Muscle of back (tissue), 11 donors: Measurements from ENCODE around the gene MT4. TPM values are rescaled to one million over a fixed set of nuclear protein-coding genes. Genes with fewer than 3 reads are reported as not detected.

Source experiments
- DNase-seq, 3 donors: peaks; one replicate each; pipeline versions ENCODE4 v3.0.0 to v3.0.0-alpha.2; 2013
- polyA plus RNA-seq, 10 donors: library from polyadenylated mRNA; unstranded; fragments of 120-200 nt; gene quantifications; one replicate each; pipeline ENCODE4 v1.2.1, GENCODE V29; 2013; ENCODE audit not compliant: insufficient read length in 10 of 10

The MT4 gene
- polyA plus RNA-seq, 10 donors: not detected

- DNase-seq: no peak
Measured at GRCh38 chr16:56601325-56601724, 36.5 kb downstream of the MT4 start.

DNA sequence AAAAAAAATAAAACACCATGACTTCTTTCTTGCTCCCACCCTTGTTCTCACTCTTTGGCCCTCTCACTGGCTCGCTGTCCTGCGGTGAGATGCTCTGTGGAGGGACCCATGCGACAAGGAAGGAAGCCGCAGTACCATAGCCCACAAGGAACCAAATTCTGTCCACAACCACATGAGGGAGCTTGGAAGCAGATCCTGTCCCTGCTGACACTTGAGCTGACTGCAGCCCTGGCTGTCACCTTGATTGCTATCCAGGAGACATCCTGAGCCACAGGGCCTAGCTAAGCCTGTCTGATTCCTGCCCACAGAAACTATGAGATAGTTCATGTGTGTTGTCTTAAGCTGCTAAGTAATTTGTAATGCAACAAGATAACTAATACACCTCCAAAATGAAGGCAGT lies 38.7 kb downstream of the MT4 start:
- peak in 2 of 3 donors; percentile 23 to 42 for DNase-seq

GRCh38 chr16:56604966-56605365 lies 40.1 kb downstream of the MT4 start:
- no peak for DNase-seq

GRCh38 chr16:56605475-56605874 lies 40.6 kb downstream of the MT4 start:
- no peak for DNase-seq

- DNase-seq: no peak
Measured at GRCh38 chr16:56606071-56606475, 41.2 kb downstream of the MT4 start.

DNA sequence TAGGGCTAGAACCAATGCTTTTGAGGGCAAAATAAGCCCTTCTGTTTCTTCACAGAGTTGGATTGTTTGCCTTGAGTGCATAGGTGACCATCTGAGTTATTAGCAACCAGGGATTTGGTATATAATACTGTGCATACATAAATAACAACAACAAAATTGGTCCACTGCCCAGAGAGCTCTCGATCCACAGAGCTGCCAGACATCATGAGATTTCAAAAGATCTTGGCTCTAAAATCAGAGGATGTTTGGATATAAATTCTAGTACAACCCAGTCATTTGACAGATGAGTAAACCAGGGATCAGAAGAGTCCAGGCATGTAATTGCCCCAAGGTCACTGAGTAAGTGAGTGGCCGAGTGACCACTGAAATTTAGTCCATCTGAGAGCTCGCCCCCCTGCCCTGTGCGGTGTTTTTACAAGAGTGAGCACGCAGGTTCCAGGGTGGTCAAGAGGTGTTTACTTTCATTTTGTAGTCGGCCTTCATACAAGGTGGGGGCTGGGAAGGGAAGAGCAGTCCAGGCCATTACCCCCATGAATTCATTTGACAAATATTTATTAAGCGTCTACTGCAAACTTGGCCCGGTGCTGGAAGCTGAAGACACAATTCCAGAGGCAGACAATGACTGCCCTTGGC lies 41.7 kb downstream of the MT4 start:
- peak in 2 of 3 donors; percentile 61 to 88 for DNase-seq

DNA sequence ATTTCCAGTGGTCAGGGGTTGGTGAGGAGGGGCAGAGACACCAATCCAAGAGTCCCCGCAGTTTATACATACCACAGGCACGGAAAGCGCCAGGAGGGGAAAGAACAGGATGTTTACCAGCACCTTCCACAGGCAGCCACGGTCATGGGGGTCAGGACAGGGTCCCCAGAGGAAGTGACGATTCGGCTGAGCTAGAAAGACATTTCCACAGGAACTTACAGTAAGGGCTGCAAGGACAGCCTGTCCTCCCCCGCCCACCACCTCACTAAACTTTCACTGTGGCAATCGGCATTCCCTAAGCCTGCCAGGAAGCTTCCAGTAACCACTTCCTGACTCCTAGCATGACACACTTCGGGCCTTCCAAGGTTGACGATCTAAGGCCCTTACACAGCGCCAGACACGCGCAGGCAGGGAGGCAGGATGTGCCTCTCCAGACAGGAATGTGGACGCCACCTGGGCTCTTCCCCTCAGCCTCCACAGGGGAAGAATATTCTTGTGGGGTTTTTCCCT lies 42.3 kb downstream of the MT4 start:
- DNase-seq: peak; percentile 65 to 94 (median 85)

DNA sequence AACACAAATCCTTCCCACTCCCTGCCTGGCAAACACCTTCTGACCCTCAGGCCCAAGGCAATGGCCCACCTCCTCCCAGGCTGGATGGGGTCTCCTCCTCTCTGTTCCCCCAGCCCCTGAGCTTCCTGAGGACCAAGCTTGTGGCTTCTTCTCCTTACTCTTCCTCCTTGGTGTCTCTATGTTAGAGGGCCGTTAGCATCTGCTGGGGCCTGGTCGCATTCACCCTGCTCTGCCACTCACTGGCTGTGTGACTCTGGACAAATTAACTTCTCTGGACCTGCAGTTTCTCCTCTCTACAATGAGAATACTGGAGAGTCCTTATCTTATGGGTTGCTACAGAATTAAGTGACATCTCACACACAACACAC lies 42.8 kb downstream of the MT4 start:
- no peak for DNase-seq

GRCh38 chr16:56608043-56608875 lies 43.4 kb downstream of the MT4 start, which contains the start of gene MT2A:
Gene MT2A (plus strand): TSS chr16:56608584. CDS start chr16:56608656, 72 bp downstream.
- DNase-seq: peak; percentile 95 to 97 (median 95)

- no peak for DNase-seq
Measured at GRCh38 chr16:56608876-56609462, 44.1 kb downstream of the MT4 start.

DNA sequence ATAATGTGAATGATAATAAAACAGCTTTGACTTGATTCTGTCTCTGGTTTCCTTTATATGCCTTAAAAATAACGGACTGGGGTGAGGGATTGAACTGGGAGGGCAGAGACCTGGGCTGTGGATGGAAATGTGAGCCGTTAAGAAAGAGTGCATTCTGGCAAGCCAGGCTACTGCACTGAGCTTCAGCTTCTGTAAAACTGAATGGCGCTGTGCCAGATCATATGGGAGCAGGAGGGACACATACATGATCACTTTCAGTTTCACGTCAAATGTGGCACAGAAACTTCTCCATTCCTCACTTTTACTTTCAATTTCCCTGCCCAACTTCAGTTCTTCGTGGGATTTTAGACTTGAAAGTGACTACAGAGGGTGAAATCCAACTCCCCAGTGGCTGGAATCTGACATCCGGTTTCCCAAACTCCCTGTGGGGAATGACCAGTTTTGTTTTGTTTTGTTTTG lies 44.6 kb downstream of the MT4 start:
- DNase-seq: peak in 2 of 3 donors; percentile 81 to 89

- DNase-seq: peak in 2 of 3 donors; percentile 22 to 56
Measured at GRCh38 chr16:56610017-56610608, 45.2 kb downstream of the MT4 start.

DNA sequence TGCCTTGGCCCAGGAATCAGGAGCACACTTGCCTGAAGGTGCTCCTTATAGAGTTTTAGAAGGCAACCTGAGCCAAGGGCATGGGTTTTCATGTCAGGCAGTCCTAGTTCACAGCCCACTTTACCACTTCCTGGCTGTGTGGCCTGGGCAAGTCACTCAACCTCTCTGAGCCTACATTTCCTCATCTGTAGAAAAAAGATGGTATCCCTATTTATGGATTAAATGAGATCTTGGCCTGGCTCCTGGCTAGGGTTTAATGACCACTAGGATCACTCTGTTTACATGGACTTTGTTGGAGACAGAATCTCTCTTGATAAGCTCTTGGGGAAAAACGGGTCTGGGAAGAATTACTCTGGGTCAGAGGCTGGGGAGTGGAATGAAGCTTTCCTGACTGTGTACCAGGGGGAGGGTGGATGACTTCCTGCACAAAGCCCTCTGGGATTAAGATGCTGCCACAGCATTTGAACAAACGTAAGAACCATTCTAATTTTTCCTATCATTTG lies 45.8 kb downstream of the MT4 start:
- peak in 1 of 3 donors; percentile 43 for DNase-seq

DNA sequence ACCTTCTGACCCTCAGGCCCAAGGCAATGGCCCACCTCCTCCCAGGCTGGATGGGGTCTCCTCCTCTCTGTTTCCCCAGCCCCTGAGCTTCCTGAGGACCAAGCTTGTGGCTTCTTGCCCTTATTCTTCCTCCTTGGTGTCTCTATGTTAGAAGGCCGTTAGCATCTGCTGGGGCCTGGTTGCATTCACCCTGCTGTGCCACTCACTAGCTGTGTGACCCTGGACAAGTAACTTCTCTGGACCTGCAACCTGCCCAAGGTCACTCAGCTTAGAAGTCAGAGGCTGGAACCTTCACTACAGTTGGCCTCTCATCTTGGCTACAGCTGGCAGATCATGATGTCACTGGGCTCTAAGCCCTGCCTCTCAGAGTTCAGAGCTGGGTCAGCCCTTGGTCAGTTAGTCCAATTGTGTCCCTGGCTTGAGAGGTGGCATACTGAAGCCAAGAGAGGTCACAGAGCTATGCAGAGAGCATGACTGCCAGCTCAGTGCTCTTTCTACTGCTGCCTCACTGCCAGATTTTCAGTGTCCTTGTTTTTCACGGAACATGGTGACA lies 46.5 kb downstream of the MT4 start:
- DNase-seq: peak in 1 of 3 donors; percentile 37

DNA sequence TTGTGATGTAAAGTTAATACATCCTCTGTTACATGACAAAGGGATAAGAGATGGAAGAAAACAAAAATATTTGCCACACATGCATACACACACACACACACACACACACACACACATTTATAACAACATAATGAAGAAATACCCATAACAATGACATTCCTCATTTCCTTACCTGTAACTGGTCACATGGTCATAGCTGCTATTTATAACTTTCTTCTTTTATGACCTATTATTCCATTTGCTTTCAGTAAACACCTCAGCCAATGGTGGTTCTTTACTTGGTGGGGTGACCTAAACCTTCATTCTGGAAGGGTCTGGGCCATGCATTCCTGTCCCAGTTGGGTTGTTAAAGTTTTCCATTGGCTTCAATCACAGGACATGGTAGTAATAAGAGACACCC lies 48.8 kb downstream of the MT4 start:
- no peak for DNase-seq

DNA sequence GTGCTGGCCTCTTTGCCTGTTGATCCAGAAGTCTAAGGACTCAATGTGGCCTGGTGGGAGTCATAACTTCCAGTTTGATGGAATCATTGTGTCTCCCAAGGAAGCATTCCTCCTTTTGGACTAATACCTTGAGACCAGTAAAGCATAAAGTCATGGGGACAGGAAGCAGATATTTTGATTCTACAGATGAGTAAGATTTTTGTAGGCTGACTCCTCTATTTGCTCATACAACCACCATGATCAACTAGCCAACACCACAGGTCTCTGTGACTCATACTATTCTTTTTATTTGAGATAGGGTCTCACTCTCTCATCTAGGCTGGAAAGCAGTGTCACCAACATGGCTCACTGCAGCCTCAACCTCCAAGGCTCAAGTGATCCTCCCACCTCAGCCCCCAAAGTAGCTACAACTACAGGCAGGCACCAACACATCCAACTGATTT lies 49.7 kb downstream of the MT4 start:
- peak in 1 of 3 donors; percentile 55 for DNase-seq

DNA sequence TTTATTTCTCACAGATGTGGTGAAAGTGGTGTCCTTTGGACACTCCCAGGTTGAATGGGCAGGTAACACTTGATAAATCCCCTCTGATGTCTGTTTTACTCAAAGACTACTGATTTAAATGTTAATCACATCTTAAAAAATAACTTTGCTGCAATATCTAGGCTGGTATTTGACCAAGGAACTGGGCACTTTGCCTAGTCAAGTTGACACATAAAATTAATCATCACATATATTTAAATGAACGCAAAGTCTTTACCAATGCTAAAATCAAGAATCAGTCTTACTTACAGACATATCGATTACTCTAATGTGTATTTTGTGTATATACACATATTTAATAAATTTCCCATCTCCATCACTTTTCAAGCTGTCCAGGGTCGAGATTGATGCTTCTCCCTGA lies 50.5 kb downstream of the MT4 start:
- DNase-seq: no peak

- no peak for DNase-seq
Measured at GRCh38 chr16:56616608-56617211, 51.8 kb downstream of the MT4 start.

DNA sequence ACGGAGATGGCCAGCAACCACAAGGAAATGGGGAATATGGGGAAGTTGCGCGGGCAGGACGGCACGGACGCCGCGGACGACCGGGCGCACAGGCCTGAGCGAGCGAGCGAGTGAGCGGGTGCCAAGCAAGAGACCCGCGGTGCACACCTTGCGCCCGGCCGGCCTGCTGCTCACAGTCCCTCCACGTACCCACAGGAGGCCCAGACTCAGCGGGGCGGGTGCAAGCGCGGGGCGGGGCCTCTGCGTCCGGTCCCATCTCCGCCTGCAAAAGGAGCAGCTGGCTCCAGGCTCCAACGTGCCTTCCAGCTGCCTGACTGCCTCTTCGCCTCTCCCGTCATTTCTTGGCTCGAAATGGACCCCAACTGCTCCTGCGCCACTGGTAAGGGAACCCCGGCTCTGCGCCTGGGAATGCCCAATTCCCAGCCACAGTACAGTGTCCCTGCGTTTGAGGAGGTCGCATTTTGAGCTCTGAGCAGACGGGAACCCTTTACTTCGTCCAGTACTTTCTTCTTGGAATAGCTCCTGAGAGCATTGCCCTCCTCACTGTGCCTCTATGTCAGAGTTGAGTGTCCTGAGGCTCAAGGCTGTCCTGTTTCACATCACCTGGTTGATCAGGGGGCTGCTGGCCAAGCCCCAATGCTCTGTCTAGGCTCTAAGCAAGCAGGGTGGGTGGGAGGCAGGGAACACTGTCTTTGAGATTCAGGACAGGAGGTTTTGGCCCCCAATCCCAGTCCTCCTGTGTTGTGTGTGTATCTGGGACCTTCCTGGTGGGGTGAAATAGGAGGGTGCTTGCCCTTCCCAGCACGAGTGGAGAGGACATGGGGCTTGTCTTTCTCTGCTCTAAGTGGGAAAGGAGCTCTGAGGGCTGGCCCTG lies 52.6 kb downstream of the MT4 start:
- peak; percentile 64 to 85 (median 69) for DNase-seq

- DNase-seq: no peak
Measured at GRCh38 chr16:56618138-56618537, 53.3 kb downstream of the MT4 start.
